Stimulated activated CD8-positive, alpha-beta memory T cell treated with anti-CD3 and anti-CD28 coated beads, Interleukin-2, amount 100 ng/mL, for 1 hour (primary cell): Measurements from ENCODE around the gene MUC5AC.
"Not testable (repeated sequence)": the region's sequence is repeated elsewhere in the genome, so short reads cannot be mapped to it uniquely, and the experiment has no call there.

Experiments used
- DNase-seq, 2 donors: peaks; one replicate each; pipeline ENCODE4 v3.0.0-alpha.2; 2020; ENCODE audit warnings: low read depth in 2 of 2

MUC5AC gene

GRCh38 chr11:1175461-1176223, 17.9 kb downstream of the MUC5AC start:
- DNase-seq, result no peak

GRCh38 chr11:1176224-1177019, 18.7 kb downstream of the MUC5AC start:
- no peak for DNase-seq

GRCh38 chr11:1177020-1177770, 19.4 kb downstream of the MUC5AC start:
- no peak for DNase-seq

GRCh38 chr11:1177771-1178090, 20.0 kb downstream of the MUC5AC start:
- no peak for DNase-seq

GRCh38 chr11:1178201-1178885, 20.6 kb downstream of the MUC5AC start:
- no peak for DNase-seq

DNA sequence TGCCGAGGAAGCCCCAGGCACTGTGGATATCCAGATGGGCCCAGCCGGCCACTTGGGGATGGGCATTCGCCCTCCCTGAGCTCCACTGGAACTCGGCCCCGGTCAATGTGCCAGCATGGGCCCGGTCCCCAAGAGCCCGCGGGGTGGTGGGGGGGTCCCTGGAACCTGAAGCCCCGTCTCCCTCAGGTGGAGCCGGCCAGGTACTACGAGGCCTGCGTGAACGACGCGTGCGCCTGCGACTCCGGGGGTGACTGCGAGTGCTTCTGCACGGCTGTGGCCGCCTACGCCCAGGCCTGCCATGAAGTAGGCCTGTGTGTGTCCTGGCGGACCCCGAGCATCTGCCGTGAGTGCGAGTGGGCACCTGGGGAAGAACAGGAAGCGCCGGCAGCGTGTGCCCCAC, 21.2 kb downstream of the MUC5AC start:
- no peak for DNase-seq

- no peak for DNase-seq
Observed at GRCh38 chr11:1179641-1180040, 21.9 kb downstream of the MUC5AC start.

DNA sequence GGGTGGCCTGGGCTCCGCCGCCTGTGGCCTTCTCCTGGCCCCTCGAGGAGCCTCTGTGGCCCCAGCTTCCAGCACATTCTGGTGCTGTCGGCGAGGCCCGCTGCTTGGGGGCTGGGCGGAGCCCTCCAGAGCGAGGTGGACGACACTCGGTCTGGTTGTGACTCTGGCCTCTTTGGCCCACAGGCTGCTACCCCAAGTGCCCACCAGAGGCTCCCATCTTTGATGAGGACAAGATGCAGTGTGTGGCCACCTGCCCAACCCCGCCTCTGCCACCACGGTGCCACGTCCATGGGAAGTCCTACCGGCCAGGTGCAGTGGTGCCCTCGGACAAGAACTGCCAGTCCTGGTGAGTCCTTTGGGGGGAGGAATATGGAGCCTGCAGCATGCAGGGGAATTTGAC, 22.4 kb downstream of the MUC5AC start:
- no peak for DNase-seq

DNA sequence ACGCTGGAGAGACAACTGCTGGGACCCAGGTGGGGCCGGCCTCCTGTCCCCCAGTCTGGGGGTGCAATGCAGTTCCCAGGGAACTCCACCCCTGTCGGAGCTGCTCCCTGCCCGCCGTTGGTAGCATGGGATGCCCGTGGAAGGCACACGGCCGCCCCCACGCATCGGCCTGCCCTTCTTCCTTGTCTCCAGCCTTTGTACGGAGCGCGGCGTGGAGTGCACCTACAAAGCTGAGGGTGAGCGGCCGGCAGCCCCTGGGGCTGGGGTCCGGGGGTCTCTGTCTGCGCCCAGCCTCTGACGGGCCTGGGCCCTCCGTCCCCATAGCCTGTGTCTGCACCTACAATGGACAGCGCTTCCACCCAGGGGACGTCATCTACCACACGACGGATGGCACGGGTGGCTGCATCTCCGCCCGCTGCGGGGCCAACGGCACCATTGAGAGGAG, 23.2 kb downstream of the MUC5AC start:
- DNase-seq, result no peak

- no peak for DNase-seq
Observed at GRCh38 chr11:1181420-1181819, 23.7 kb downstream of the MUC5AC start.

GRCh38 chr11:1181853-1182535, 24.2 kb downstream of the MUC5AC start:
- DNase-seq, result no peak

- DNase-seq, result not testable (repeated sequence)
Observed at GRCh38 chr11:1184139-1184538, 26.4 kb downstream of the MUC5AC start.

- DNase-seq, result not testable (repeated sequence)
Observed at GRCh38 chr11:1188451-1189130, 30.8 kb downstream of the MUC5AC start.

GRCh38 chr11:1189816-1190215, 32.1 kb downstream of the MUC5AC start:
- DNase-seq, result not testable (repeated sequence)

DNA sequence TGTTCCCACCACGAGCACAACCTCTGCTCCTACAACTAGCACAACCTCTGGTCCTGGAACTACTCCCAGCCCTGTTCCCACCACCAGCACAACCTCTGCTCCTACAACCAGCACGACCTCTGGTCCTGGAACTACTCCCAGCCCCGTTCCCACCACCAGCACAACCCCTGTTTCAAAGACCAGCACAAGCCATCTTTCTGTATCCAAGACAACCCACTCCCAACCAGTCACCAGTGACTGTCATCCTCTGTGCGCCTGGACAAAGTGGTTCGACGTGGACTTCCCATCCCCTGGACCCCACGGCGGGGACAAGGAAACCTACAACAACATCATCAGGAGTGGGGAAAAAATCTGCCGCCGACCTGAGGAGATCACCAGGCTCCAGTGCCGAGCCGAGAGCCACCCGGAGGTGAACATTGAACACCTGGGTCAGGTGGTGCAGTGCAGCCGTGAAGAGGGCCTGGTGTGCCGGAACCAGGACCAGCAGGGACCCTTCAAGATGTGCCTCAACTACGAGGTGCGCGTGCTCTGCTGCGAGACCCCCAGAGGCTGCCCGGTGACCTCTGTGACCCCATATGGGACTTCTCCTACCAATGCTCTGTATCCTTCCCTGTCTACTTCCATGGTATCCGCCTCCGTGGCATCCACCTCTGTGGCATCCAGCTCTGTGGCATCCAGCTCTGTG, 34.2 kb downstream of the MUC5AC start:
- not testable (repeated sequence) for DNase-seq

- DNase-seq, result no peak
Observed at GRCh38 chr11:1192741-1193325, 35.1 kb downstream of the MUC5AC start.

DNA sequence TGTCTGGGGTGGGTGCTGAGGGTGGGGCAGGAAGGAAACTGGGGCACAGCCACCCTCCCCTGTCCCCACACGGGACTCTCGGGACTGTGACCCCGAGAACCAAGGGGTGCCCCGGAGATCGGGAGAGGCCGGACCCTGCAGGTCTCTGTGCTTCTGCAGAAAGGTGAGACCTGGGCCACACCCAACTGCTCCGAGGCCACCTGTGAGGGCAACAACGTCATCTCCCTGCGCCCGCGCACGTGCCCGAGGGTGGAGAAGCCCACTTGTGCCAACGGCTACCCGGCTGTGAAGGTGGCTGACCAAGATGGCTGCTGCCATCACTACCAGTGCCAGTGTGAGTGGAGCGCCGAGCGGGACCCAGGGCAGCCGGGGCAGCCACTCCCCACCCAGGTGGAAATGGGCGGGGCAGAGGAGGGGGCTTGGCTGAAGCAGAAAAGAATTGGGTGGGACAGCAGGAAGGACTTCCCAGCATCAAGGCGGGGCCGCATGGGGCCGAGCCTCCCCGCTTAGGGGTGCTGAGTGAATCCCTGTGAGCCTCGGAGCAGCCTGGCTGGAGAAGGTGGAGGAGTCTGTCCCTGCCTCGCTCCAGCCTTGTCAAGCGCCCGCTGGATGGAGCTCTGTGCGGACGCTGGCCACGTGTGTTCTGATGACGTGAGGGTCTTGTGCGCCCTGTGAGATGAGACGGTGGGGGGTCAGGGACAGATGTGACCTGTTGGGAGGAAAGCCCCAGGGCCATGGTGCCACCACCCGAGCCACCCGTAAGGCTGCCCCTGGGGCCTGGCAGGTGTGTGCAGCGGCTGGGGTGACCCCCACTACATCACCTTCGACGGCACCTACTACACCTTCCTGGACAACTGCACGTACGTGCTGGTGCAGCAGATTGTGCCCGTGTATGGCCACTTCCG, 35.8 kb downstream of the MUC5AC start:
- DNase-seq, result no peak

DNA sequence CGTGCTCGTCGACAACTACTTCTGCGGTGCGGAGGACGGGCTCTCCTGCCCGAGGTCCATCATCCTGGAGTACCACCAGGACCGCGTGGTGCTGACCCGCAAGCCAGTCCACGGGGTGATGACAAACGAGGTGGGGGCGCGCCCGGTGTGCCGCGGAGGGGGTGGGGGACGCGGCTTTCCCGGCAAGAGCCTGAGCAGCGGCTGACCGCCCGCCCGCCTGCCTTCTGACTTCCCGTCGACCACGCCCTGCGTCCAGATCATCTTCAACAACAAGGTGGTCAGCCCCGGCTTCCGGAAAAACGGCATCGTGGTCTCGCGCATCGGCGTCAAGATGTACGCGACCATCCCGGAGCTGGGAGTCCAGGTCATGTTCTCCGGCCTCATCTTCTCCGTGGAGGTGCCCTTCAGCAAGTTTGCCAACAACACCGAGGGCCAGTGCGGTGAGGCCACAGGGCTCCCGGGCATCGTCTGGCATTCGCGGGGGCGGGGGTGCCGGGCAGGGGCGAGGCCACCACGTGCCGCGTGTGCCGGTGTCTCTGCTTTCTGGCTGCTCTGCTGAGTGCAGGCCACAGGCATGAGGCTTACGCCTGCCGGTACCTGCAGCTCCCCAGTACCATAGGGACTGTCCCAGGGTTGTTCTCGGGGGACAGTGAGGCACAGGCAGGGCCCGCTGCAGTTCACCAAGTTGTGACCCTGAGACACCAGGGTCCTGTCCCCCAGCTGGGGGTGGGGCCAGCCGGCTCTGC, 36.7 kb downstream of the MUC5AC start:
- DNase-seq, result no peak
